Omental fat pad (tissue), 4 donors: ENCODE data around the gene TMEM174. TPM values are rescaled to one million over a fixed set of nuclear protein-coding genes. Genes with fewer than 3 reads are reported as not detected.

Experiments
- ATAC-seq: fragments of 150-250 bp; one replicate; pipeline ENCODE4 v1.9.1; 2016; ENCODE audit warnings: mild to moderate bottlenecking, moderate library complexity; ENCODE audit not compliant: low FRiP score
- DNase-seq: peaks from one replicate; pipeline ENCODE4 v3.0.0-alpha.2; 2019; ENCODE audit warnings: low spot score
- total RNA-seq, 4 donors: library from RNA; depleted of rRNA; stranded (reverse); fragments of >200 nt; gene quantifications; one replicate each; pipeline ENCODE4 v1.1.0, GENCODE V29; 2016
- TF ChIP-seq, protein P1 (sequence below), 3 donors: fragments of 450-650 bp; IDR thresholded peaks; one replicate each; pipeline ENCODE4 v1.5.1; 2016 to 2017; ENCODE audit warnings: antibody characterized with exemption in 3 of 3, mild to moderate bottlenecking in 3 of 3, moderate library complexity in 2 of 3

TMEM174 gene
- total RNA-seq, 4 donors from 2014 or later: not detected

DNA sequence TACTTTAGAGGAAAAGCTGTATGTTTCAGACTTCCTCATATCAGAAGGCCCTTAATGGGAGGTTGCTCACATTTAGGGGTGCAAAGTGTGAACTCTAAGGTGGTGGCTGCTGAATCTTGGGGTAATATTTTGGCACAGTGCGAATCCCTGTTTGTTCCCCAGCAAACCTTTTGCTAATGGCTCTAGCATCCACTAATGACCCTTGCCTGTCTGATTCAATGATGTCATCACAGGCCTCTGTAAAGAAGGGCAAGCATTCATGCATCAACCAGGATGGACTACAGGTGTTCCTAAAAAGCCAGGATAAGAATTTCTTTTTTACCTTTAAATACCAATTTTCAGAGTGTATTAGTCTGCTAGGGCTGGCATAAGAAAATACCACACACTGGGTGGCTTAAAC, 32.2 kb upstream of the TMEM174 start:
- no peak for DNase-seq
- ATAC-seq: no peak
- TF ChIP-seq, protein P1, sequence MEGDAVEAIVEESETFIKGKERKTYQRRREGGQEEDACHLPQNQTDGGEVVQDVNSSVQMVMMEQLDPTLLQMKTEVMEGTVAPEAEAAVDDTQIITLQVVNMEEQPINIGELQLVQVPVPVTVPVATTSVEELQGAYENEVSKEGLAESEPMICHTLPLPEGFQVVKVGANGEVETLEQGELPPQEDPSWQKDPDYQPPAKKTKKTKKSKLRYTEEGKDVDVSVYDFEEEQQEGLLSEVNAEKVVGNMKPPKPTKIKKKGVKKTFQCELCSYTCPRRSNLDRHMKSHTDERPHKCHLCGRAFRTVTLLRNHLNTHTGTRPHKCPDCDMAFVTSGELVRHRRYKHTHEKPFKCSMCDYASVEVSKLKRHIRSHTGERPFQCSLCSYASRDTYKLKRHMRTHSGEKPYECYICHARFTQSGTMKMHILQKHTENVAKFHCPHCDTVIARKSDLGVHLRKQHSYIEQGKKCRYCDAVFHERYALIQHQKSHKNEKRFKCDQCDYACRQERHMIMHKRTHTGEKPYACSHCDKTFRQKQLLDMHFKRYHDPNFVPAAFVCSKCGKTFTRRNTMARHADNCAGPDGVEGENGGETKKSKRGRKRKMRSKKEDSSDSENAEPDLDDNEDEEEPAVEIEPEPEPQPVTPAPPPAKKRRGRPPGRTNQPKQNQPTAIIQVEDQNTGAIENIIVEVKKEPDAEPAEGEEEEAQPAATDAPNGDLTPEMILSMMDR (IDR thresholded peaks at IDR 0.05): no peak

DNA sequence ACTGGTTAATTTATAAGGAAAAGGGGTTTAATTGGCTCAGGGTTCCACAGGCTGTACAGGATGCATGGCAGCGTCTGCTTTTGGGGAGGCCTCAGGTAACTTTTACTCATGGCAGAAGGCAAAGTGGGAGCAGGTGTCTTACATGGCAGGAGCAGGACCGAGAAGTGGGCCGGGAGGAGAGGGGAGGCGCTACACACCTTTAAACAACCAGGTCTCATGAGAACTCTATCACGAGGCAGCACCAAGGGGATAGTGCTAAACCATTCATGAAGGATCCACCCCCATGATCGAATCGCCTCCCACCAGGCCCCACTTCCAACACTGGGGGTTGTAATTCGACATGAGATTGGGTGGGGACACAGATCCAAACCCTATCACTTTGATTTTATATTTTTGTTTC, 31.0 kb upstream of the TMEM174 start:
- ATAC-seq: no peak
- TF ChIP-seq, protein P1 (IDR thresholded peaks at IDR 0.05): no peak
- no peak for DNase-seq

DNA sequence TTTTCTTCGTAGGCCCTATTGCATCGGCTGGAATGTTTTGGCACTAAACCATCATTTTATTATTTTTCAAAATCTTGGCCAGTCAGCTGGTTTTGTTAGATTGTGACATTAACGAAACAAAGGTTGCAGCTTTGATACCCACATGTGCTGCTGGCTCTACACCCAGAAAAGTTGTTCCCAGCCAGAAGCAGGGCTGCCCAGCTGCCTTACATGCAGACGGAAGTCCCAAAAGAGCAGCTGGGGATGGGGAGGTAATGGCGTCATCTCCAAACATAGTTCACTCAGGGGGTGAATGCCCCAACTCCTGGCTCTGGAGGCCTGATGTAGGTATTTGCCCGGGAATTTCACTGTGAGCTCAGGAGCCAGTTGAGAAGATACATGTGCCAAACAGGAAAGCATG, 29.3 kb upstream of the TMEM174 start:
- ATAC-seq: no peak
- TF ChIP-seq, protein P1 (IDR thresholded peaks at IDR 0.05): no peak
- no peak for DNase-seq

DNA sequence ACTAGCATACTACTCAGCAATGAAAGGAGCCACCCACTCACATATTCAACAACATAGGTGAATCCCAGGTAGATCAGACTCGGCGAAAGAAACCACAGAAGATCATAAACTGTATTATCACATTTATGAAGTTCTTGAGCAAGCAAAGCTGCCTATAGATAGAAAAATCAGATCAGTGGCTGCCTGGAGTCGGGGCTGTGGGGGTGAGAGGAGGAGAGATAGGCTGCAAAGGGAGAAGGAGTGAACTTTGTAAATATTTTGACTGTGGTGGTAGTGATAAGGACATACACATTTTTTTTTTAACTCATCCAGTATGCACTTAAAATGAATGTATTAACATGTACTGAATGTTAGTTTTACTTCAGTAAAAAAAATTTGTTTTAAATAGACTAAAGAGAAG, 23.5 kb upstream of the TMEM174 start:
- TF ChIP-seq, protein P1 (IDR thresholded peaks at IDR 0.05): no peak
- no peak for ATAC-seq
- no peak for DNase-seq

DNA sequence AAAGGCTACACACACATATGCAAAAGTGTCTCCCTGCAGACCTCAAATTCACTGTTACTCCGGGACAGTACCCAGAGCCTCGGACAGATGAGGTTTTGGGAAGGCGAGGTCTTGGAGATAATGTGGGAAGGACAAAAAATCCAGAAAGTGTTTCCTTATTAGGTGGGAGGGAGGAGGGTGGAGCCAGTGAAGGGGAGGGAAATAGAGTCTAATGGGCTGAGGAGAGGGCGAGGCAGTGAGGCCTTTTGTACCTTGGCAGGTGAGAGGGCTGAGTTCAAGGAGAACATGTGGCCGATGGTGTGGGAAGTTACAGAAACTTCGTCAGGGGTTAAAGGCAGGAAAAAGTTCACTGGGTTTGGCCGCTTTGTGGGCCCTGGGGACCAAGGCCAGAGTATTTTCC, 22.1 kb upstream of the TMEM174 start:
- no peak for DNase-seq
- ATAC-seq: no peak
- TF ChIP-seq, protein P1 (IDR thresholded peaks at IDR 0.05): no peak

DNA sequence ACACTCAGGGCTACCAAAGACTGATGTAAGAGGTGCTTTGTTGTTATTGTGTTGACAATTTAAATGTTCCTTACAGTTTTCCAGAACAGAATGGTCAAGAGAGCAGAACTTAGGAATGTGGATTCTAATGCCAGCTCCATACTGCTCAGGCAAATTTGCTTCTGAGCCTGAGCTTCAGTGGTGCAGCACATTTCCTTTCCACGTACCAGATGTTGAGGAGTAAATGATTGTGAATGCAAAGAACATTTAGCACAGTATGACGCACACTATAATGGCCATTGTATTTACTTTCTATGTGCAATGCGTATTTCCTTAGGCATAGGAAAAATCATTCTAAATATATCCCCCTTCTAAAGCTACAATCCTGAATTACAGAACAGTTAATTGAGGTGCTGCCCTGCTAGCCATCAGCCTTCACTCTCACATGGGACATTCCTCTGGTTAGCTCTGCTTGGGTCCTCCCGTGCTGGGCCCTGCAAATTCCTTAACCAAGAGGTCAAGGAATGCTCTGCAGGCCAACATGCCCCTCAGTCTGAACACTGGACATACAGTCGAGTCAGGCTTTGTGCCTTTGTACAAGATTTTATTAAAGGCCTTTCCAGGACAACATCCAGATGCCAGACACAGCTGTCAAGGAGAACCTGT, 21.1 kb upstream of the TMEM174 start:
- TF ChIP-seq, protein P1 (IDR thresholded peaks at IDR 0.05): no peak
- no peak for DNase-seq
- ATAC-seq: no peak
